ENCODE results near the gene SERPINB6. TPM values are rescaled to one million over a fixed set of nuclear protein-coding genes. Genes with fewer than 3 reads are reported as not detected.

The SERPINB6 gene
- total RNA-seq, 1 experiment from 2014 or later = 93.5 TPM

DNA sequence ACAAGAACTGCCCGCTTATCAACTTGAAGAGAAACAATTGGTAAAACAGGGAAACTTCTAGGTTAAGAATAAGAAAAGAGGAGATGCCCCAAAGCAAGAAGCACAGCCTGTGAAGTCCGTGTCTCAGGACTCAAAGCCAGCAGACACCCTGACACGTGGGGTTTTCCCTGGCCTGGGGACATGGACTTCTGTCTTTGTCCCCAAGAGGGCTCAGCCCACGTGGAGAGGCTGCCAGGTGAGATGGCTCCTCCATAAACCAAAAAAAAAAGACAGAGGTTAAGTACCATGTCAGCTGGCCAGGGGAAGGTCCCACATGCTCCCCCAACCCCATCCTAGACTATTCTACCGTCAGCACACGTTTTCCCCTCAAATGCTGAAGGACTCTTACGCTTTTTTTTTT, 9.9 kb downstream of the SERPINB6 start:
- DNase-seq (ENCODE audit: extremely low read depth, low read depth) = no peak

- DNase-seq (ENCODE audit: extremely low read depth, low read depth) = no peak
Measured at GRCh38 chr6:2960935-2961334, 10.4 kb downstream of the SERPINB6 start.

DNA sequence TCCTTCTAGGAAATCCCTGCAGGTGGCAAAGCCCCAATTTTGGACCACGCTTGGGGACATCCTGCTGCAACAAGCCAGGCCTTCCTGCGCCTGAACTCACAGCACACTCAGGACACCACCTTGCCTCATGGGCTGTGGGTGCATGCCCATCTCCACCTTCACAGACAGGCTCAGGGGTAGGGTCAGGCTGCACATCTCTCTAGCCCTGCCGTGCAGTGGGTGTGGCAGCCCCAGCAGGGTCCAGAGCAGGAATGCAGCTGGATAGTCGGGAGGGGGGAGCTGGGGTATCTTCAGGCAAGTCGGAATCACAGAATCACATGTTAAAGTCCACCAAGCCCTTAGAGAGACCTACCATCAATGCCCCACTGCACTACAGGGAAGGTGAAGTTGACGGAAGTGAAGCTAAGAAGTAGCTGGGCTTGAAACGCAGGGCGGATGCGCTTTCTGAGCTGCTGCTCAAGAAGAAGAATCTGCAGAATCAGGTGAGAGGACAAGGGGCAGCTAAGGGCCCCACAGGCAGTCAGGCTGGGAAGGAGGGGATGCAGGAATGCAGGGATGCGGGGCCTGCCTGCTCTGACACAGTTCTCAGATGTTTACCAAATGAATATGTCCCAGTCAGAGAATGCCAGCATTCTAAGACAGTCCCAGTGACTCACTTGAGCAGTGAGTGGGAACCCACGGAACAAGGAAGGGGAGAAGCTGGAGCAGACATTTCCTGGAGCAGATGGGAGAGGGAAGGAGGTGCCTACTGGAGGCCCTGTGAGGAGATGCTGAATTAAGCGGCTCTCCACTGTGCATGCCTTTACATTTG, 11.3 kb downstream of the SERPINB6 start:
- no peak for DNase-seq (ENCODE audit: extremely low read depth, low read depth)

- no peak for DNase-seq (ENCODE audit: extremely low read depth, low read depth)
Measured at GRCh38 chr6:2958776-2959175, 12.6 kb downstream of the SERPINB6 start.

DNA sequence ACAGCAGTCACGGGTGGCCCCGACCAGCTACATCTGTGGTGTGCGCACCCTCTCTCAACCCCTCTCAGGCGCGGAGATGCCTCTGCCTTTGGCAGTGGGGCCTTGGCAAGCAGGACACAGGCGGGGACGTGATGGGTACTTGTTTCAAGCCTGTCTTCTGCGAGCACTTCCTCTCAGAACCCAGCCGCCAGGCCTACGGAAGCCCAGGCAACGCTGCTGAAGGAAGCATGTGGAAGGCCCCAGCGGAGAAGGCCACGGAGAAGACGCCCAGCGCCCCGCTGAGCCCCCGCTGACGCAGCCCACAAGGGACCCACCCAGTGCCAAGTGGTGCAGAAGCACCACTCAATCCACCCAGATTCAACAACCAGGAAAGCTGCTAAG, 13.0 kb downstream of the SERPINB6 start:
- no peak for DNase-seq (ENCODE audit: extremely low read depth, low read depth)

DNA sequence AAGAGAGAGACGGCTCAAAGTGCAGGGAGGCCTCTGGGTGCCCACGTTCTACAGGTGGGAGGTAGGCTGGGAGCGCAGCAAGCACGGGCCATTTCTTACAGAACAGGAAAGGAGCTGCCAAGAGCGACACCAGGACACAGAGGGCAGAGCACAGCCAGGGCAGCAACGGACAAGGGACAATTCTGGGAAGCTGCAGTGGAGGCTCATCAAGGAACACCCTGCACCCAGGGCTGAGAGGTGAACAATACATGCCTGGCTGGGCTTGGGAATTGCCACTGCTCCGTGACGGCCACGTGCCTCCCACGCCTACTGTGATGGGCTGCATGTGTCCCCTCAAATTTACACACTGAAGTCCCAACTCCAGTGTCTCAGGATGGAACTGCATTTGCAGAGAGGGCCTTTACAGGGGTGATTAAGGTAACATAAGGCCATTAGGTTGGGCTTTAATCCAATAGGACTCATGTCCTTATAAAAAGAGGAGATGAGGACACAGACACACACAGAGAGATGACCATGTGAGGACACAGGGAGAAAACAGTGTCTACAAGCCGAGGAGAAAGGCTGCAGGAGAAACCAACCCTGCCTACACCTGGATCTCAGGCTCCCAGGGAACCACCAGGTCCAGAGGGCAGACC, 13.6 kb downstream of the SERPINB6 start:
- DNase-seq (ENCODE audit: extremely low read depth, low read depth) = no peak

DNA sequence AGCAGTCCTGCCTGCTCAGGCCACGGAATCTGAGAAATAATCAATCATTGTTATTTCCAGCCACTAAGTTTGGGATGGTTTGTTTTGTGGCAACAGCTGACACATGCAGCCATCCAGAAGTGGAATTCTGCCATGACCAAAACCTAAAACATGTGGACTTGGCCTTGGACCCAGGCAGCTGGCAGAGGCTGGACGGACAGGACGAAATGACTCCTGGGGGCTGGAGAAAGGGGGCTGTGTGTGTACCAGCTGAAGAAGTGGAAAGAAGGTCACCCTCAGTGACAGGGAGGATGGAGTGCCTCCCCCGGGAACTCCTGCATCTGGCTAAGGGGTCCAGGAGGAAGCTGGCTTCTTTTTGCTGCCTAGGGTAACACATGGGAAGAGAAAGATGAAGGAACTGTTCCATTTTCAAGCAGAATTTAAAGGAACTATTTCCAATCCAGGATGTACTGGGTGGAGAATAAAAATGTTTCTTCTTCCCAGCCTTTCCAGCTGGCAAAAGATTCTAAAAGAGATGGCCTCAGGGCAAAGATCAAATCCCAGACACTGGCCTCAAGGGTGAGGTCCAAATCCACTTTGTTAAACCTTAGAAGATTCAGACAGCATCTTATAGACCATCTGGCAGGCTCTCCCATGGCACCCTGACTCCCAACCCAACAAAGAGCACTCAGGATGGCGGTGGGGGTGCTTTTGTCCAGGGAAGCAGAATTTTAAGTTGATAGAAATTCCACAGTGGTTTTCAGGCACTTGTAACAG, 14.3 kb downstream of the SERPINB6 start:
- DNase-seq (ENCODE audit: extremely low read depth, low read depth) = no peak

DNA sequence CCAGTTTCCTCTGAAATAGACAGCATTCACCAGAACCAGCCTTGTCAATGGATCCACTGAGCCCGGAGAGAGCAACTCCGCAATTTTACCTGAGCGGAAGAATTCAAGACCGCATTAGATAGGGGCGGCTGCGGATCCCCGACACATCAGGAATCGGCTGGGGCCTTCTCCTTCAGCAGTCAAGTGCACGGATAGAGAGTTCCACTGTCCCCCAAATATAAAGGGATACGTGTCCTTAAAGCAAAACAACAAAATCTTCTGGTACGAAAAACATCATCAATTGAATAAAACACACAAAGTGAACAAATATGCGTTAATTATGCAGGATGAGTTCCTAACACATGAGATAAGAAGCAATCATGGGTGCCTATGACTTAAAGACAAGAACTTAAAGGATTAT, 18.3 kb downstream of the SERPINB6 start:
- no peak for DNase-seq (ENCODE audit: extremely low read depth, low read depth)

GRCh38 chr6:2952557-2953095, 18.7 kb downstream of the SERPINB6 start:
- peak; percentile 70 for DNase-seq (ENCODE audit: extremely low read depth, low read depth)

DNA sequence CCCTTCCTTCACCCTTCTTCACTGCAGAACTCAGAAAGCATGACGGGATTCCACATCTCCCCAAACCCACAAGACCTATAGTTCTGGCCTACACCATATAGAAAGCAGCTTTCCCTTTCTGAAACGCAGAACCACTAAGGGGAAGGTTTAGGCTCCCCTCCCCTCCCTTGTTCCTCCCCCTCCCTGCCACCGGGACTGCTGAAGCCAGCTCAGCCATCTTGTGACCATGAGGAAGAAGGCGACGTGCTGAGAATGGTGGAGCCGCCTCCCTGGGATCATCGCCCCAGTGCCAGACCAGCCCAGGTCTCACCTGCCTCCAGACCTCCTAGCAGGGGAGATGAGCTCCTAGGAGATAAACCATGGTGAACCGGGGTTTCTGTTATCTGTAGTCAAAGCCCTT, 19.6 kb downstream of the SERPINB6 start:
- no peak for DNase-seq (ENCODE audit: extremely low read depth, low read depth)

DNA sequence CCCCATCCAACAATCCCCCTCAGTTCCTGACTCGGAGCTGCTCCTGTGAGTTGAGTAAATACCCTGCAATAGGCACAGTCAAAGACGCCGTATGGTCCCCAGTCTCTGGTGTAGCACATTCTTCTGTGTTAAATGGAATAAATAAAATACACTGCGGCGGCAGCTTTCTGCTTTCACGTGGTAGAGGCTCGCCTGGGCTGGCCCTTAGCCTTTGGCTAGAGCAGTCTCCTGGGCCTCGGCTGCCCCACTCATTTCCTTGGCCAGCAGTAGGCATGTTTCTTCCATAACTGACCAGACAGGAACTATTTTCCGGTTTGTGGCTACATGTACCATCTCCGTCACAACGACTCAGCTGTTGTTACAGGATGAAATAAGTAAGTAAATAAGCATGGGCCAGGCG, 20.7 kb downstream of the SERPINB6 start:
- DNase-seq (ENCODE audit: extremely low read depth, low read depth) = no peak

GRCh38 chr6:2949536-2950083, 21.8 kb downstream of the SERPINB6 start:
- no peak for DNase-seq (ENCODE audit: extremely low read depth, low read depth)

GRCh38 chr6:2949121-2949520, 22.2 kb downstream of the SERPINB6 start:
- DNase-seq (ENCODE audit: extremely low read depth, low read depth) = no peak

DNA sequence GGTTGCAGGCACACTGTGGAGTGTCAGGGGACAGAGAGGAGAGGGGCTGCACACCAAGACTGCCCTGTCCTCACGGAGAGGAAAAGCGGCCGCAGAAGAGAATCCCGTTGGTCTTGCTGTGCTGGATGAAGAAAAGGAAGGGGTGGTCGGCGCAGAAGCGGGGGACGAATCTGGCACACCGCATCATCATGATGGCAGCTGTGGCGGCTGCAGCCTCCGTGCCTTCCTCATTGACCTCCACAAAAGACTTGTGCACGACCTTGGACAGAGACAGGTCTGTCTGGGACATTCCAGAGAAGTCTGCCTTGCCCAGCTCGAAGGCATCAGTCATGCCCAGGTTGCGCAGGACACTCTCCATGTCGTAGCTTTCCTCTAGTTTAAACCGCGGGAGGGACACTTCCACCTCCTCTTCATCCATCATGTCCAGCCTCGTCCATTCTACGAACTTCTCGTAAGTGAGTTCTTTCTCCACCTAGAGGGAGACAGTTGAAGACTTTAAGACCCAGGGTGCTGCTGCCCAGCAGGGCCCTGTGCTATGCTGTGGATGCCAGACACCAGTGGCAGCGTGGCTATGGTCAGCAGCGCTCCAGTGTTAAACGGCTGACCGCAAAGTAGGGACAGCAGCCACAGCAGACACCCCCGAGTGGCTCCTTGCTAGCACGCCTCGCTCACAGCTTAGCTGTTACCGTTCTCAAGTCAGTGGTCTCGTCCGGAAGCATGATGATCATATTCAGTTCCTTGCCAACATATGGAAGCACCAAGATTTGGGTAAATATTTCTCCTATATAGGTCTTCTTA, 22.9 kb downstream of the SERPINB6 start:
- DNase-seq (ENCODE audit: extremely low read depth, low read depth) = no peak

GRCh38 chr6:2947445-2947844, 23.9 kb downstream of the SERPINB6 start:
- no peak for DNase-seq (ENCODE audit: extremely low read depth, low read depth)

DNA sequence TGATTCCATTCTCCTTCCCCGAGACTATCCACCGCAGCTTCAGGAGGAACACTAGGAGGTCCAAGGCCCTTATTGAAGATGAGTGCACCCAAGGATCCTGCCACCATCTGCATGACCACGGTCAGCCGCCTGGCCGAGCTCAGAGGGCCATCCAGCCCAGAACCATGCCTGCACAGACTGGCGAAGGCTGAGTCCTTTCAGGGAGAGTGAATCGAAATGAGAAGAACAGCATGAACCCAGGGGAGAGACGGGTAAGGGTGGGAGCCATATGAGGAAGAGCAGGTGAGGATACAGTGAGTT, 26.3 kb downstream of the SERPINB6 start:
- no peak for DNase-seq (ENCODE audit: extremely low read depth, low read depth)

- no peak for DNase-seq (ENCODE audit: extremely low read depth, low read depth)
Measured at GRCh38 chr6:2944405-2945152, 26.8 kb downstream of the SERPINB6 start.

- DNase-seq (ENCODE audit: extremely low read depth, low read depth) = no peak
Measured at GRCh38 chr6:2943564-2943955, 27.8 kb downstream of the SERPINB6 start.

DNA sequence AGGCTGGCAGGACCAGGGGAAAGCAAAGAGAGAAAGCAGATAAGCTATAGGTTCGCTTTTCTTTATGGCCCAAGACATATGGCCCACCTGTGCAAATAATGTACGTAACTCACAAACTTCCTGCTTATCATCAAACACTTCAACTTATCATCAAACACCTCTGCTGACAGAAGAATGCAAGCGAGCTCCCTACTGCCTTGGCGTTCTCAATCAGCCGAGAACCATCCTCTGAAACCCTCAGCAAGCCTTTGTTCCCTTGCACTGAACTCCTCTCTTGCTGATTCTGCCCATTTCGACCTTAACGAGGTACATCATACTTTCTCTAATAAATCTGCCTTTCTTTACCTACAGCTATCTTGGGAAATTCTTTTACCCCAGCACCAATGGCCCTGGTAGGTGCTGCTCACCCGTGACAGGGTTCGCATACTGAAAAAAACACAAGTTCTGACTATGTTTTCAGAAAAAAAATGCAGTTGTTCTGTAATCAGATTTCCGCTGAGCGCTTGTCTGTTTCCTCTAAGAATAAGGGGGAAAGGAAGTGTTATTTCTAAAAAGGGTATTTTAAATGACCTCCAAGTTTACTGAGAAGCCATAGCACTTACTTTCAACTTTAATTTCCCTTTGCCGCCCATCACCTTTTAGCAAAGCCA, 28.3 kb downstream of the SERPINB6 start:
- DNase-seq (ENCODE audit: extremely low read depth, low read depth) = no peak

Measured in NCI-H460 (cell line).